ENCODE data around the gene EPPIN.
"Not testable (repeated sequence)": the region's sequence is repeated elsewhere in the genome, so short reads cannot be mapped to it uniquely, and the experiment has no call there.

The EPPIN gene

GRCh38 chr20:45547206-45547770, at the start of gene EPPIN:
Gene EPPIN, minus strand, starts transcription at chr20:45547401. Its CDS starts 44 bp downstream, at chr20:45547357.
- no peak for DNase-seq

DNA sequence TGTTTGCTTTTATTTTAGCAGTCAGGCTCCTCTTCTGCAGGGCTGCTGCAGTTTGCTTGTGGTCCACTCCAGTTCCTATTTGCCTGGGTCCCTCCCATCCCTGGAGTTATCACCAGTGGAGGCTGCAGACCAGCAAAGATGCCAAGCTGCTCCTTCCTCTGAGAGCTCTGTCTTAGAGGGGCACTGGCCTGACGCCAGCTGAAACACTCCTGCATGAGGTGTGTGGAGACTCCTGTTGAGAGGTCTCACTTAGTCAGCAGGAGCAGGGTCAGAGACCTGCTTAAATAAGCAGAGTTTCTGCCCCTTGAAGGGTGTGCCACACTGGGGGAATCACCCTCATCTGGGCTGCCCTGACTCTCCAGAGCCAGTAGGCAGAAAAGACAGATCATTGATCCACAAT, 48.0 kb upstream of the EPPIN start:
- no peak for DNase-seq

GRCh38 chr20:45593498-45593897, 46.3 kb upstream of the EPPIN start:
- DNase-seq: no peak

GRCh38 chr20:45592574-45593189, 45.5 kb upstream of the EPPIN start:
- DNase-seq: no peak

DNA sequence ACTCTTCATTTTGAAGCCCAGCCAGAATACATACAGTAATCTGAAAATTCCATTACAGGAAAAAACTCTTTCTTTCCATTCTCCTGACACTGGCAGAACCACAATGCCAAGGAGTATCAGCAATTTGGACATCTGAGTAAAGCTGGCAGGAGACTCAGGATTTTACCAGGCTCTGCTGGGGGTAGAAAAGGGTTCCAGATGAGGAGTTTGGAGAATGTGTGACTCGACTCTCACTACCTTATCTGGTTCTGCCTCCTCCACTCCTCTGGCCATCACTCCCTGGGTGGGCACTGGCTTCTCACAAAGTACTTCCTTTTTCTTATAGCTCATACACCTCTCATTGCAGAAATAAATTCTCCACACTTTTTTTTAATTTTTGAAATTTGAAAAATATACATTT, 42.5 kb upstream of the EPPIN start:
- no peak for DNase-seq

DNA sequence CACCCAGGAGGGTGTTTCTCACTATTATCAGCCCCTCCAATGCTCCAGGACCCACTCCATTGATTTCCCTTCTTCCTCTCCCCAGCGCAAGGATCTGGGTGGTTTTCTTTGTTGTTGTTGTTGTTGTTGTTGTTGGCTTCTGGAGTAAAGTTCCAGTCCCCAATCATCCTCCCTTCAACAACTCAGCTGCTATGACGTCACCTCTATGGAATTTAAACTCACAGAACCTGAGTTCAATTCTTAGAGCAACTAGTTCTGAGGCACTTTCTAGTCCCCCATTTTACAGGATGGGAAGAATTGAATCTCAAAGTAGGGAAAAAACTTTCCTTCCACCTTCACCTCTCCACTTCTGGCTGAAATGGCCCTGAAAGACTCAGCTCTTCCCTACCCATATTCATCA, 41.6 kb upstream of the EPPIN start:
- no peak for DNase-seq

GRCh38 chr20:45585986-45586385, 38.8 kb upstream of the EPPIN start:
- not testable (repeated sequence) for DNase-seq

DNA sequence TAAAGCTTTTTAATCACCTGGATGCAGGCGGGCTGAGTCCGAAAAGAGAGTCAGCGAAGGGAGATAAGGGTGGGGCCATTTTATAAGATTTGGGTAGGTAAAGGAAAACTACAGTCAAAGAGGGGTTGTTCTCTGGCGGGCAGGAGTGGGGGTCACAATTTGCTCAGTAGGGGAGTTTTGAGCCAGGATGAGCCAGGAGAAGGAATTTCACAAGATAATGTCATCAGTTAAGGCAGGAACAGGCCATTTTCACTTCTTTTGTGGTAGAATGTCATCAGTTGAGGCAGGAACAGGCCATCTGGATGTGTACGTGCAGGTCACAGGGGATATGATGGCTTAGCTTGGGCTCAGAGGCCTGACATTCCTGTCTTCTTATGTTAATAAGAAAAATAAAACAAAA, 37.1 kb upstream of the EPPIN start:
- not testable (repeated sequence) for DNase-seq

- no peak for DNase-seq
Observed at GRCh38 chr20:45583502-45583901, 36.3 kb upstream of the EPPIN start.

- DNase-seq: no peak
Observed at GRCh38 chr20:45581702-45582101, 34.5 kb upstream of the EPPIN start.

DNA sequence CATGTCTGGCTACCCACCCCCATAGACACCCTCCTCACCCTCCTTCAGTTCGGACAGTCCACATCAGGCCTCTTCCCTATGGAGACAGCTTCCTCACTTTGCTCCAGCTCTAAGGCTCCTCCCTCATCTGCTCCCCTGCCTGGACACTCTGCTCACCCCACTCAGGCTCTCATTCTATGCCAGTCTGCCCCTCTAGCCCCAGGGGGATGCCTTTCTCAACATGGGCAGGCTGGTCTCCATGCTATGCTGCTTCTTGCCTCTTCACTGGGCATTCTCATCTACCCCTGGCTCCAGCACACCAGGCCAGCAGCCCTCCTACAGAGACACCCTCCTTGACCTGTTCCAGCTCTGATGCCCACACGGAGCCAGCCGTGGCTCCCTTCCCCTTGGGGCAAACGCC, 32.0 kb upstream of the EPPIN start, which contains the start of gene WFDC8:
TSS of gene WFDC8 (minus strand) at position 101 of the 400 bp plus-strand sequence. CDS start at position 64, 37 bp downstream.
- no peak for DNase-seq

DNA sequence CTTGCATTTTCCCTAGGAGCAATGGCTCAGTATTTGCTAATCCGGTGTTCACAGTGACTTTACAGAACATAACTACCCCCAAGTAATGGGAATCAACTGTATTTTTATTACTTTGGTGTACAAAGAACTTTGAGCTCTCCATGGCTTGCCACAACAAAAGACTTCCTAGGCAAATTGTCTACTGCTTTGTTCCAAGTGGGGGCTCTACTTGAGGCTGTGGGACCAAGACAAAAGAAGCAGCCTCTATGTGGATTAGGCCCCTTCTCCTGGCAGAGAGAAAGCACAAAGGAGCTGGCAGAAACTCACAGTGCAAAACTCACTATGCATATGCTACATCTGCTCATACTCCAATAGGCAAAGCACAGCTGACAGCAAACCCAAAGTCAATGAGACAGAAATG, 31.0 kb upstream of the EPPIN start:
- DNase-seq: no peak

GRCh38 chr20:45576995-45577394, 29.8 kb upstream of the EPPIN start:
- DNase-seq: no peak

DNA sequence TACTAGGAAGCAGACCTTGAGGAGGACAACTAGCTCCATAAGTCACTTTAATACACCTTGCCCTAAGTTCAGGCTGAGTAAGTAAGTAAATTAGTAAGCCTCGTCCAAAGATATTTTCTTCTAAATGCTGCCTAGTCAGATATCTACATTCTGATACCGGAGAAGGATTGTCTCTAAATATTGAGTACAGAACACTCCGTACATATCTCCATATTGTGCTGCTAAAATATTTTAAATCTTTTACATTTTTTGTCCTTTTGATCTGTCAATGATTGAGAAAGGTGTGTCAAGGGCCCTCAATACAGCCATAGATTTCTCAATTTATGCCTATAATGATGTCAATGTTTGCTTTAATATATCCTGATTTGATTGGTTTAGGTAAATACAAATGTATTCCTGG, 28.7 kb upstream of the EPPIN start:
- no peak for DNase-seq

DNA sequence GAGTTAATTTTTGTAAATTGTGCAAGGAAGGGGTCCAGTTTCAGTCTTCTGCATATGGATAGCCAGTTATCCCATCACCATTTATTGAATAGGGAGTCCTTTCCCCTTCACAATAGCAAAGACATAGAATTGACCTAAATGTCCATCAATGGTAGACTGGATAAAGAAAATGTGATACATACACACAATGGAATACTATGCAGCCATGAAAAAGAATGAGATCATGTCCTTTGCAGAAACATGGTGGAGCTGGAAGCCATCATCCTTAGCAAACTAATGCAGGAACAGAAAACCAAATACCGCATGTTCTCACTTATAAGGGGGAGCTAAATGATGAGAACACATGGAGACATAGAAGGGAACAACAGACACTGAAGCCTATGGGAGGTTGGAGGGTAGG, 22.4 kb upstream of the EPPIN start:
- DNase-seq: not testable (repeated sequence)

- DNase-seq: no peak
Observed at GRCh38 chr20:45564760-45565276, 17.6 kb upstream of the EPPIN start.

DNA sequence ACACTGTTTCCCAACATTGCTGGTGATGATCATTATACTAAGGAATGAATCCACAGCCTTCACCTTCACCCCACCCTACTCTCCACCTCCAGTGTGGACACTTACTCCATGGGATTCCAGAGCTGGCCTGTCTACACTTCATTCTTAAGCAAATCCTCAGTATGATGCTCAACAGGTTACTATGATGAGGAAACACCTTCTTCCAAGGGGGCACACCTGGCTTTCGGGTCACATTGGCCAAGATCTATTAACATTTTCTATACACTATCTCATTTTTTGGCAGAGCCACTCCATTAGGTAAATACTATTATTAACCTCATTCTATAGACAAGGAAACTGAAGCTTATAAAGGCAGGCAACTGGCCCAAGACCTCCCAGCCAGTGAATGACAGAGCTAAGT, 8.0 kb upstream of the EPPIN start:
- no peak for DNase-seq

- DNase-seq: no peak
Observed at GRCh38 chr20:45552456-45552855, 5.3 kb upstream of the EPPIN start.

DNA sequence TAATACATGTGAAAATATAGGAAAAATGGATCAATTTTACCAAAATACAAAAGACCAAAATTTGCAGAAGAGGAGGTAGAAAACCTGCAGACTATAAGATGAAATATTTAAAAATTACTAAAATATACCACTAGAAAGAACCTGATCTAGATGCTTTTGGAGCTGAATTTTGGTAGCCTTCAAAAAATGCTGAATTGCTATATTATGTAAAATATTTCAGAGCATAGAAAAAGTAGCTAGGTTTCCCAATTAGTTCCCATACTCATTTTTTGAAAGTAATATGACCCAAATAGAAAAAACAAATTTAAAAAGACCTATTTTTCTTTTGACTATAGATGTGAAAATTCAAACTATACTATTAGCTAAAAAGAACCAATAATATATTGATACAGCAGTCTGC, 3.6 kb upstream of the EPPIN start:
- DNase-seq: no peak

DNA sequence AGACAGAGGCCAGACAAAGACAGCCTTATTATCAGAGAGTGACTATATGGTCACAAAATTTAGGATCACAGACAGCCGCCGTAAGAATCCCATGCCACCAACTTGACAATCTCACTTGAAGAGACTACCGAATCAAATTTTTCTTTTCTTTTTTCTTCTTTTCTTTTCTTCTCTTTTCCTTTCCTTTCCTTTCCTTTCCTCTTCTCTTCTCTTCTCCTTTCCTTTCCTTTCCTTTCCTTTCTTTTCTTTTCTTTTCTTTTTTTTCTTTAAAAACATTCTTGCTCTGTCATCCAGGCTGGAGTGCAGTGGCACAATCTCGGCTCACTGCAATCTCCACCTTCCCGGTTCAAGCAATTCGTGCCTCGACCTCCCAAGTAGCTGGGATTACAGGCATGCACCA, 1.2 kb upstream of the EPPIN start:
- no peak for DNase-seq

- DNase-seq: no peak
Observed at GRCh38 chr20:45545754-45546453, 1.3 kb downstream of the EPPIN start.

- DNase-seq: no peak
Observed at GRCh38 chr20:45545351-45545750, 1.9 kb downstream of the EPPIN start.

GRCh38 chr20:45539382-45539781, 7.8 kb downstream of the EPPIN start, which contains the start of gene WFDC6:
Gene WFDC6, minus strand, starts transcription at chr20:45539482. Its CDS starts 75 bp downstream, at chr20:45539407.
- no peak for DNase-seq

DNA sequence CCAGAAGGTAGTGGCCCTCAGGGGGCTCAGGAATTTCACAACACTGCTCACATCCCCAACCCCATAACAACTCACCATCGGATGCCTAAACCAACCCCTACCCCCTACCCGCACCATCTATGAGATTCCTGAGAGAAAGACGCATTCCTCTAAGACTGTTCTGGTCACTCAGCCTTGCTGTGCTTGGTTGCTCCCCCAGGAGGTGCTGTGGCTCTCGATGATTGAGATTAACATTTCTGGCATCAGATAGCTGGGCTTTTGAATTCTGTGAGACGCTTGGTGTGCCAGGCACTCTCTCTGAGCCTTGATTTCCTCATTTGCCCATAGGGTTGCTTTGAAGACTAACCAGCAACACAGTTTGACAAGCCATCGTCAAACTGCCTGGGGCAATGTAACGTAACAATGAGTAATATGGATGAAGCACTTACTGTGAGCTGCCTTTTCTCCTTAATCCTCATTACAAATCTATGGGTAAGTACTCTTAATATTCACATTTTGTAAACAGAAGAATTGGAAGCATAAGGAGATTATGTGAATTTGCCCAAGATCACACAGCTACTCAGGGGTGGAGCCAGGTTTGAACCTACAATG, 8.9 kb downstream of the EPPIN start:
- no peak for DNase-seq

Measured in activated naive CD4-positive, alpha-beta T cell (primary cell).